GM12801 (cell line): ENCODE measurements around the gene NWD2.

Source experiments
- TF ChIP-seq, protein P1 (sequence below): IDR thresholded peaks from one replicate; pipeline ENCODE4 v1.5.1; 2011; ENCODE audit warnings: control low read depth; ENCODE audit not compliant: insufficient read length; ENCODE audit errors: extremely low read depth

The NWD2 gene

DNA sequence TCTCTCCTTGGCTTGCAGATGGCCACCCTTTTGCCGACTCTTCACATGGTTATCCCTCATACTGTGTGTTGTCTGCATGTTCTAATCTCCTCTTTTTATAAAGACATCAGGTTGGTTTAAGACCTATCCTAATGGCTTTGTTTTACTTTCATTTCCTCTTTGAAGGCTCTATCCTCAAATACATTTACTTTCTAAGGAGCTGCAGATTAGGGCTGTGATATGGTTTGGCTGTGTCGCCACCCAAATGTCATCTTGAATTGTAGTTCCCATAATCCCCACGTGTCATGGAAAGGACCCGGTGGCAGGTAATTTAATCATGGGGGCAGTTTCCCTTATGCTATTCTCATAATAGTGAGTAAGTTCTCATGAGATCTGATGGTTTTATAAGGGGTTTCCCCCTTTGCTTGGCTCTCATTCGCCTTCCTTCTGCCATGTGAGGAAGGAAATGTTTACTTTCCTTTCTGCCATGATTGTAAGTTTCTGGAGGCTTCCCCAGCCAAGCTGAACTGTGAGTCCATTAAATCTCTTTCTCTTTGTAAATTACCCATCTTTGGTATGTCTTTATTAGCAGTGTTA is 237.1 kb downstream of the NWD2 start:
- TF ChIP-seq, protein P1, sequence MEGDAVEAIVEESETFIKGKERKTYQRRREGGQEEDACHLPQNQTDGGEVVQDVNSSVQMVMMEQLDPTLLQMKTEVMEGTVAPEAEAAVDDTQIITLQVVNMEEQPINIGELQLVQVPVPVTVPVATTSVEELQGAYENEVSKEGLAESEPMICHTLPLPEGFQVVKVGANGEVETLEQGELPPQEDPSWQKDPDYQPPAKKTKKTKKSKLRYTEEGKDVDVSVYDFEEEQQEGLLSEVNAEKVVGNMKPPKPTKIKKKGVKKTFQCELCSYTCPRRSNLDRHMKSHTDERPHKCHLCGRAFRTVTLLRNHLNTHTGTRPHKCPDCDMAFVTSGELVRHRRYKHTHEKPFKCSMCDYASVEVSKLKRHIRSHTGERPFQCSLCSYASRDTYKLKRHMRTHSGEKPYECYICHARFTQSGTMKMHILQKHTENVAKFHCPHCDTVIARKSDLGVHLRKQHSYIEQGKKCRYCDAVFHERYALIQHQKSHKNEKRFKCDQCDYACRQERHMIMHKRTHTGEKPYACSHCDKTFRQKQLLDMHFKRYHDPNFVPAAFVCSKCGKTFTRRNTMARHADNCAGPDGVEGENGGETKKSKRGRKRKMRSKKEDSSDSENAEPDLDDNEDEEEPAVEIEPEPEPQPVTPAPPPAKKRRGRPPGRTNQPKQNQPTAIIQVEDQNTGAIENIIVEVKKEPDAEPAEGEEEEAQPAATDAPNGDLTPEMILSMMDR = no peak

DNA sequence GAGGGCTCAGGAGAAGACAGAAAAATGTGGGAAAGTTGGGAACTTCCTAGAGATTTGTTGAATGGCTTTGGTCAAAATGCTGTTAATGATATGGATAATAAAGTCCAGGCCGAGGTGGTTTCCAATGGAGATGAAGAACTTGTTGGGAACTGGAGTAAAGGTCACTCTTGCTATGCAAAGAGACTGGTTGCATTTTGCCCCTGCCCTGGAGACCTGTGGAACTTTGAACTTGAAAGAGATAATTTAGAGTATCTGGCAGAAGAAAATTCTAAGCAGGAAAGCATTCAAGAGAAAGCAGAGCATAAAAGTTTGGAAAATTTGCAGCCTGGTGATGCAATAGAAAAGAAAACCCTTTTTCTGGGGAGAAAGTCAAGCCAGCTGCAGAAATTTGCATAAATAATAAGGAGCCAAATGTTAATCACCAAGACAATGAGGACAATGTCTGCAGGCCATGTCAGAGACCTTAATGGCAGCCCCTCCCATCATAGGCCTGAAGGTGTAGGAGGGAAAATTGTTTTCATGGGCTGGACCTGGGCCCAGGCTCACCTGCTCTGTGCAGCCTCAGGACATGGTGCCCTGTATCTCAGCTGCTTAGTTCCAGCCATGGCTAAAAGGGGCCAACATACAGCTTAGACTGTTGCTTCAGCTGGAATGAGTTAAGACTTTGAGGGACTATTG is 237.8 kb downstream of the NWD2 start:
- TF ChIP-seq, protein P1 = no peak

DNA sequence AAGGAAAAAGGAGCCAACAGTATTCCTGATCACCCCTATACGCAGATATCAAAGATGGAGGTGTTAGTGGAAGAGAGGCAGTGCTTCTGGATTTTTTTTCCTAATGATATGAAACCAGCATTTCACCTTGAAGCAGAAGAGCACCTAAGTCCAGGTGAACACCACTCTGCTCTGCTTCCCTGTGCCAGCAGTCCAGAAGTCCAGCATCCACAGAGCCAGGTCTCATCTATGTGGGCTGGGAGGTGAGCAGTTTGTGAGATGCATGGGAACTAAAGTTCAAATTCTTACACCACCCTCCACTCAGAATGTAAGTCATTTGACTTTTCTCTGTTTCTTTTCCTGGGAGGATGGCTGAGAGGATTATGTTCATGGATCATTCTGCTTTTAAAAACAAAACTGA is 239.1 kb downstream of the NWD2 start:
- TF ChIP-seq, protein P1 = no peak

DNA sequence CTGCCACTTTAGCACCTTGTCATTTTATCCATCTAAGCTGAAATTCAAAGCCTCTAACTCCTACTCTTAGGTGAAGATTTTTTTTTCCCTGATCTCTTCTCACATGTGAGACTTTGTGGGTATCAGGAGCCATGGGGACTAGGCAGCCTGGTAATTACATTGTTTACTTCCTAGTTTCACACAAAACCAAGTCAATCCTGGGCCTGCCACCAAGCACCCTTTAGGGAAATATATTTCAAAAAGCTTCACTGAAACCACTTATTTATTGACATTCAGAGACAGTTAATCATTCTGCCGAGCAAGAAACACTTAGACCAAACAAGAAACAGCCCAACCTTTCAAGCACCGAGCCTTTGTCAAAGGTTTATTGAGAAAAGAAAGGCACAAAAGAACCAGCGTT is 241.6 kb downstream of the NWD2 start:
- TF ChIP-seq, protein P1 = no peak

DNA sequence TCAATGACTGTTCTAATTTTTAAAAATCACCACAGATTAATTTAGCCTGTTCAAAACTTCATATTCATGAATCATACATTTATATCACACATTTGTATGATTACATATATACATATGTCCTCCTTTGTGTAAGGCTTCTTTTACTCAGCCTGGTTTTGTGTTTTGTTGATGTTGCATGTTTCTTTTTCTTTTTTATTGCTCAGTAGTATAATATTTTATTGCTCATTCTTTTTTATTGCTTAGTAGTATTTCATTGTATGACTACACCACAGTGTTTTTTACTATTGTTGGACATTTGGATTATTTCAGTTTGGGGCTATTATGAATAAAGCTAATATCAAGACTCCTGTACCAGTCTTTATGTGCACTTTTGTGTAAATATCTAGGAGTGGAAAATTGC is 243.1 kb downstream of the NWD2 start:
- TF ChIP-seq, protein P1 = no peak

DNA sequence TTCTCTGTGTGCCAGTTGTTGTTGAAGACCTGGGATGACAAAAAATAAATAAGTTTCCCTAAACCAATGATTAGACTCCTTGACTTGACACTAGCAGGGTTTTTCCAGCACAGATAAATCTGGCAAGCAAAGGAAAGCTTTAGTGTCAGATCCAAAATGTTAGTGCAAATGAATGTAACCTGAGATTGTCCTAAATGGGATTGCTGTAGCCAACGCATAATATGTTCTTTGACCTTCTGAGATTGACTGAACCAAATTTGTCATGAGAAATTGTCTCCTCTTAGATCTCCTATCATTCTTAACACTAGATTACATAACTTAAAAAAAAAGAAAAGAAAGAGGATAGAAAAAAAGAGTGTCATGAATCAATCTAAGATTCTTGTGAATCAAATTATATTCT is 245.2 kb downstream of the NWD2 start:
- TF ChIP-seq, protein P1 = no peak

DNA sequence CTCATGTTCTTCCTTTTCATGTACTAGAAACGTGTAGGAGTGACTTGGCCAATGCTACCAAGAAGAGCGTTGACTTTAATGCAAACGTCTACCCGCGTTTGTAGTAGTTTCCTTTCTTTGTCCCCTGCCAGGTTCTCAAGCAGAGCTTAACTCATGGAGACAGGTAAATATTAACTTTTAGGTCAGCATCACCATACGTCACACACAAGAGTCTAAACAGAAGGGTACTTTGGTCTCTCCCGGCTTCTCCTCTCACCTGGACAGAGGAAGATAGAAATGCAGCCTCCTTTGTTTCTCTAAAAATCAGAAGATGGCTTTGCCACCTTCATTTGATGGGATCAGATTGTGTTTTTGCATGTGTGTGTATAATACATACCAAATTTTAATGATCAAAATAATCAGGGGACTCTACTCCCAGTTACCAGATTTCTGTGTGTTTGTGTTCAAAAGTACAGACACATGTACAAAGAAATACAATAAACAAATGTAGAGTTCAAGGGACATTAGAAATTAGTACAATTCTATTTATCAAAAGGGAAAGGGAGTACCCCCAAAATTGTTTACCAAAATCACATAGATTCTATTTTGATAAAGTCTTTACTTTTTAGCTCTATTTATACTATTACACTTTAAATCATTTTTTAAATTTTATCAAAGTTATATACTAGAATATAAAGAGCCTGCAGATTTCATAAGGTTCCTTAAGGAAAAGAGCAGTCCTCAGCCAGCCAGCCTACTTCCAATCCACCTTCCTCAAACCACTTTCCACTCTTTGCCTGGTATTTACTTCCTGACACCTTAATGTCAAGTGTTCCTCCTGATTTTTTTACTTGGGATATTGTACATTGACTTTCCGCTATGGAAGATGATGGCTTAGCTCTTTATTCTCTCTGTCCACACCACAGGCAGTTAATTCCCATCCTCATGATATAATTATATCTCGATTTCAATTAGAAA is 246.1 kb downstream of the NWD2 start:
- TF ChIP-seq, protein P1 = no peak
